ENCODE data around the gene ASIC3.

Gene ASIC3

GRCh38 chr7:151060416-151061212 is 12.3 kb downstream of the ASIC3 start:
- Histone ChIP-seq H3K27ac (peak overlapping the region; percentile 91 to 98), H3K4me3 (peak overlapping the region; percentile 65 to 81), H3K4me1 (peaks cover 0 to 61% (median 52%) of the 10 kb centered on the region in 4 donors), H3K9me3 (no peaks in the 10 kb centered on the region), H3K36me3 (peaks cover 15 to 19% (median 15%) of the 10 kb centered on the region in 3 donors), H3K27me3 (no peaks in the 10 kb centered on the region)
- peak in 1 of 2 donors; percentile 80 for DNase-seq
- intact Hi-C loops (cut with DNase I; ENCODE audit: low total_unique reads): no loop called here
- no peak for TF ChIP-seq CTCF (IDR thresholded peaks at IDR 0.05)

- DNase-seq: no peak
- Histone ChIP-seq H3K27ac (peak overlapping the region; percentile 91 to 98), H3K27me3 (no peaks in the 10 kb centered on the region), H3K36me3 (peaks cover 23 to 27% (median 24%) of the 10 kb centered on the region in 3 donors), H3K4me1 (peaks cover 0 to 60% (median 52%) of the 10 kb centered on the region in 4 donors), H3K9me3 (no peaks in the 10 kb centered on the region), H3K4me3 (peak overlapping the region; percentile 65 to 81)
- intact Hi-C loops (cut with DNase I; ENCODE audit: low total_unique reads): no loop called here
- TF ChIP-seq CTCF (IDR thresholded peaks at IDR 0.05): no peak
Observed at GRCh38 chr7:151061213-151062110, 13.1 kb downstream of the ASIC3 start.

GRCh38 chr7:151062111-151062398 is 13.7 kb downstream of the ASIC3 start:
- intact Hi-C loops (cut with DNase I; ENCODE audit: low total_unique reads): no loop called here
- TF ChIP-seq CTCF (IDR thresholded peaks at IDR 0.05): no peak
- no peaks in the 10 kb centered on the region for H3K9me3 ChIP-seq
- no peak overlapping the region for H3K4me3 ChIP-seq
- H3K27ac ChIP-seq: peak overlapping the region; percentile 91 to 98
- no peaks in the 10 kb centered on the region for H3K27me3 ChIP-seq
- no peak for DNase-seq
- H3K36me3 ChIP-seq: peaks cover 29 to 33% (median 30%) of the 10 kb centered on the region in 3 donors
- peaks cover 0 to 54% (median 46%) of the 10 kb centered on the region in 4 donors for H3K4me1 ChIP-seq

- no peak for DNase-seq
- Histone ChIP-seq H3K36me3 (peaks cover 35 to 39% (median 35%) of the 10 kb centered on the region in 3 donors), H3K27ac (peak overlapping the region; percentile 91 to 98), H3K4me3 (peak overlapping the region; percentile 21 to 34), H3K27me3 (no peaks in the 10 kb centered on the region), H3K4me1 (peaks cover 0 to 49% (median 42%) of the 10 kb centered on the region in 4 donors), H3K9me3 (no peaks in the 10 kb centered on the region)
- intact Hi-C loops (cut with DNase I; ENCODE audit: low total_unique reads): no loop called here
- TF ChIP-seq CTCF (IDR thresholded peaks at IDR 0.05): no peak
Observed at GRCh38 chr7:151062399-151063211, 14.3 kb downstream of the ASIC3 start.

GRCh38 chr7:151063212-151063561 is 14.9 kb downstream of the ASIC3 start:
- H3K36me3 ChIP-seq: peaks cover 38 to 44% (median 40%) of the 10 kb centered on the region in 3 donors
- peak overlapping the region; percentile 21 to 34 for H3K4me3 ChIP-seq
- DNase-seq: peak; percentile 71 to 81
- intact Hi-C loops (cut with DNase I; ENCODE audit: low total_unique reads): no loop called here
- H3K4me1 ChIP-seq: peaks cover 0 to 49% (median 42%) of the 10 kb centered on the region in 4 donors
- TF ChIP-seq CTCF (IDR thresholded peaks at IDR 0.05): no peak
- H3K9me3 ChIP-seq: no peaks in the 10 kb centered on the region
- H3K27ac ChIP-seq: peak overlapping the region; percentile 91 to 98
- no peaks in the 10 kb centered on the region for H3K27me3 ChIP-seq
